GM12865 (cell line): ENCODE measurements around the gene ZDHHC8.

ENCODE experiments used
- DNase-seq: peaks from one replicate; pipeline ENCODE4 v3.0.0; 2010; ENCODE audit warnings: low read depth
- H3K4me3 ChIP-seq: 2 replicates; pipeline ENCODE4 v1.5.1; 2011; ENCODE audit warnings: mild to moderate bottlenecking, low read depth, low read length, control low read depth
- CTCF ChIP-seq: IDR thresholded peaks from 2 replicates; pipeline ENCODE4 v1.5.1; 2011; ENCODE audit warnings: low read length, control low read depth, low read depth, inconsistent platforms; ENCODE audit not compliant: insufficient read depth; ENCODE audit errors: missing control alignments

The ZDHHC8 gene

GRCh38 chr22:20111689-20112622, 19.6 kb upstream of the ZDHHC8 start:
- no peak for TF ChIP-seq CTCF
- no peak for DNase-seq
- no peak overlapping the region for H3K4me3 ChIP-seq

GRCh38 chr22:20112623-20113511, 18.7 kb upstream of the ZDHHC8 start:
- DNase-seq: no peak
- no peak overlapping the region for H3K4me3 ChIP-seq
- TF ChIP-seq CTCF: no peak

- no peak overlapping the region for H3K4me3 ChIP-seq
- no peak for DNase-seq
- no peak for TF ChIP-seq CTCF
Measured at GRCh38 chr22:20113551-20114310, 17.9 kb upstream of the ZDHHC8 start.

- no peak overlapping the region for H3K4me3 ChIP-seq
- no peak for DNase-seq
Measured at GRCh38 chr22:20114506-20115475, 16.8 kb upstream of the ZDHHC8 start.

GRCh38 chr22:20115691-20116375, 15.8 kb upstream of the ZDHHC8 start, which contains the start of gene RANBP1:
TSS of gene RANBP1 (plus strand) at chr22:20116104. CDS start at chr22:20116185, 81 bp downstream.
- peak within 1 kb of the TSS; percentile 86 for H3K4me3 ChIP-seq
- no peak for TF ChIP-seq CTCF
- DNase-seq: no peak

More at GRCh38 chr22:20114506-20115475, 16.8 kb upstream of the ZDHHC8 start:
- TF ChIP-seq CTCF: no peak
